Prostate gland (tissue), 2 donors: ENCODE data around the gene SH3D19. TPM values are rescaled to one million over a fixed set of nuclear protein-coding genes. Genes with fewer than 3 reads are reported as not detected.
"Not testable (repeated sequence)": the region's sequence is repeated elsewhere in the genome, so short reads cannot be mapped to it uniquely, and the experiment has no call there.

Experiments
- DNase-seq: peaks from one replicate; pipeline ENCODE4 v3.0.0-alpha.2; 2019; ENCODE audit warnings: low spot score
- H3K27ac ChIP-seq, 2 donors: fragments of 200-600 bp; sonication (generic); 2 replicates each; pipeline ENCODE4 v1.5.1; 2017 to 2019
- H3K27me3 ChIP-seq: fragments of 200-600 bp; sonication (generic); replicated peaks from 2 replicates; pipeline ENCODE4 v1.5.1; 2019; ENCODE audit not compliant: insufficient read depth
- H3K36me3 ChIP-seq, 2 donors: fragments of 200-600 bp; sonication (generic); 1 replicate in 1 of 2; 2 replicates in 1 of 2; pipeline versions ENCODE4 v1.5.1 to v1.8.1; 2017 to 2019
- H3K4me1 ChIP-seq: fragments of 200-600 bp; sonication (generic); replicated peaks from 2 replicates; pipeline ENCODE4 v1.5.1; 2019
- H3K4me3 ChIP-seq, 2 donors: fragments of 200-600 bp; sonication (generic); 2 replicates each; pipeline ENCODE4 v1.5.1; 2017 to 2019
- H3K9me3 ChIP-seq: fragments of 200-600 bp; sonication (generic); 2 replicates; pipeline ENCODE4 v1.5.1; 2017
- POLR2A ChIP-seq: fragments of 450-650 bp; IDR thresholded peaks from one replicate; pipeline ENCODE4 v1.6.1; 2016; ENCODE audit warnings: antibody characterized with exemption, mild to moderate bottlenecking
- POLR2AphosphoS5 ChIP-seq: sonication (generic); formaldehyde crosslinking; IDR thresholded peaks from one replicate; pipeline ENCODE4 v1.6.1; 2017; ENCODE audit warnings: antibody characterized with exemption
- WGBS: methylation state at CpG from one replicate; pipeline ENCODE4 v1.1.5; 2018; 5-methylcytosine and 5-hydroxymethylcytosine counted together
- intact Hi-C: fragments of 100-400 bp; cut with DNase I; formaldehyde crosslinking; loops from one replicate; pipeline ENCODE4 v1.14.2; 2022
- total RNA-seq, 2 donors: library from RNA; depleted of rRNA; stranded (reverse); fragments of >200 nt; gene quantifications; one replicate each; pipeline ENCODE4 v1.1.0, GENCODE V29; 2016
- TF ChIP-seq, protein P1 (sequence below), 4 experiments: fragments of 200-600 bp in 2 of 4; fragments of 450-650 bp in 2 of 4; sonication (generic) in 2 of 4; IDR thresholded peaks; 1 replicate in 3 of 4; 2 replicates in 1 of 4; pipeline ENCODE4 v1.5.1; 2016 to 2019; ENCODE audit warnings: antibody characterized with exemption in 4 of 4, mild to moderate bottlenecking in 2 of 4, moderate library complexity in 2 of 4

Gene SH3D19
- total RNA-seq, 2 donors from 2014 or later: 27.1 to 61.1 TPM

DNA sequence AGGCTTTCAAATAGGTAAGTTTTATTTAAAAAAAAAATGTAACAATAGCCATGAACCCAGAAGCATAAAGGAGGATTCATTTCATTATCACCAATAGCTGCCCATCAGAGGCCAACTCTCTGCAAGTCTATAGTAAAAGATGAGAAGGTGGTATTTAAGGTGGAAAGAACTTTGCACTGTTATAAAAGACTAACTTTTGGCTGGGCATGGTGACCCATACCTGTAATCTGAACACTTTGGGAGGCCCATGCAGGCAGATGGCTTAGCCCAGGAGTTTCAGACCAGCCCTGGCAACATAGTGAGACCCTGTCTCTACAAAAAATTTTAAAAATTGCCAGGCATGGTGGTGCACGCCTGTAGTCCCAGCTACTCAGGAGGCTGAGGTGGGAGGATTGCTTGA is 182.6 kb downstream of the SH3D19 start:
- Histone ChIP-seq H3K4me3 (no peak overlapping the region), H3K36me3 (no peaks in the 10 kb centered on the region), H3K9me3 (no peaks in the 10 kb centered on the region), H3K4me1 (no peaks in the 10 kb centered on the region), H3K27me3 (no peaks in the 10 kb centered on the region), H3K27ac (no peak overlapping the region)
- TF ChIP-seq POLR2AphosphoS5 (no peak), POLR2A (no peak)
- TF ChIP-seq, protein P1, sequence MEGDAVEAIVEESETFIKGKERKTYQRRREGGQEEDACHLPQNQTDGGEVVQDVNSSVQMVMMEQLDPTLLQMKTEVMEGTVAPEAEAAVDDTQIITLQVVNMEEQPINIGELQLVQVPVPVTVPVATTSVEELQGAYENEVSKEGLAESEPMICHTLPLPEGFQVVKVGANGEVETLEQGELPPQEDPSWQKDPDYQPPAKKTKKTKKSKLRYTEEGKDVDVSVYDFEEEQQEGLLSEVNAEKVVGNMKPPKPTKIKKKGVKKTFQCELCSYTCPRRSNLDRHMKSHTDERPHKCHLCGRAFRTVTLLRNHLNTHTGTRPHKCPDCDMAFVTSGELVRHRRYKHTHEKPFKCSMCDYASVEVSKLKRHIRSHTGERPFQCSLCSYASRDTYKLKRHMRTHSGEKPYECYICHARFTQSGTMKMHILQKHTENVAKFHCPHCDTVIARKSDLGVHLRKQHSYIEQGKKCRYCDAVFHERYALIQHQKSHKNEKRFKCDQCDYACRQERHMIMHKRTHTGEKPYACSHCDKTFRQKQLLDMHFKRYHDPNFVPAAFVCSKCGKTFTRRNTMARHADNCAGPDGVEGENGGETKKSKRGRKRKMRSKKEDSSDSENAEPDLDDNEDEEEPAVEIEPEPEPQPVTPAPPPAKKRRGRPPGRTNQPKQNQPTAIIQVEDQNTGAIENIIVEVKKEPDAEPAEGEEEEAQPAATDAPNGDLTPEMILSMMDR (IDR thresholded peaks at IDR 0.05): no peak
- 94% methylated on average over 1 of the region's 1 CpG for WGBS
- no peak for DNase-seq
- intact Hi-C loops: no loop called here

DNA sequence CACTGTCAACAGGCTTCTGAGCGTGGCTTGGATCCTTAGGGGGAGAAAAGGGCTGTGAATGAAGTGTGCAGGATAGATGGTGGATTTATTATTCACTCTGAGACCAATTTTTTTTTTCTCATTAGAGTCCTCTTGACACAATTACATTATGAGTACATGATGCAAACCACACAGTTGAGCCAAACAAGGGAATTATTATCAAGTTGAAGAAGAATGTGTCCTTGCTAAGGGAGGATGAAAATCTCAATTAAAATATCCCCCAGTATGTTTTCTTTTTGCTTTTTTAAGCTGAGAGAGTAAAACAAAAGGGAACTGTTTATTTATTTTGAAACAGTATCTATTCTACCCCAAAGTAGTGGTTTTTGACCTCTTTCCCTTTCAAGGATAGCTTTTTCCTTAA is 185.6 kb downstream of the SH3D19 start:
- intact Hi-C loops: no loop called here
- no peak for DNase-seq
- no peaks in the 10 kb centered on the region for H3K27me3 ChIP-seq
- H3K4me3 ChIP-seq: no peak overlapping the region
- TF ChIP-seq POLR2AphosphoS5 (no peak), POLR2A (no peak)
- TF ChIP-seq, protein P1 (IDR thresholded peaks at IDR 0.05): no peak
- 86% methylated on average over 1 of the region's 1 CpG for WGBS
- H3K27ac ChIP-seq: no peak overlapping the region
- H3K36me3 ChIP-seq: no peaks in the 10 kb centered on the region
- no peaks in the 10 kb centered on the region for H3K9me3 ChIP-seq
- no peaks in the 10 kb centered on the region for H3K4me1 ChIP-seq

DNA sequence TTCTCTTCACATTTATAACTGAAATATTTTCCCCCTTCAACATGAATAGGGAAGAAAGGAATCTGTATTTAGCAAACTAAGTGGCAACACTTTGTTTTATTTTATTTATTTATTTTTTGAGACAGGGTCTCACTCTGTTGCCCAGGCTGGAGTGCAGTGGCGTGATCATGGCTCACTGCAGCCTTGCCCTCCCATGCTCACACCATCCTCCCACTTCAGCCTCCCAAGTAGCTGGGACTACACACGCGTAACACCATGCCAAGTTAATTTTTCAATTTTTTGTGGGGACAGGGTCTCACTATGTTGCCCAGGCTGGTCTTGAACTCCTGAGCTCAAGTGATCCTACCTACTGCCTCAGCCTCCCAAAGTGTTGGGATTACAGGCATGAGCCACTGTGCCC is 189.4 kb downstream of the SH3D19 start:
- H3K9me3 ChIP-seq, H3K27ac ChIP-seq, H3K4me1 ChIP-seq, H3K4me3 ChIP-seq, H3K27me3 ChIP-seq, intact Hi-C loops, H3K36me3 ChIP-seq, DNase-seq: not testable (repeated sequence)
- WGBS: 96% methylated on average over 3 of the region's 3 CpGs

DNA sequence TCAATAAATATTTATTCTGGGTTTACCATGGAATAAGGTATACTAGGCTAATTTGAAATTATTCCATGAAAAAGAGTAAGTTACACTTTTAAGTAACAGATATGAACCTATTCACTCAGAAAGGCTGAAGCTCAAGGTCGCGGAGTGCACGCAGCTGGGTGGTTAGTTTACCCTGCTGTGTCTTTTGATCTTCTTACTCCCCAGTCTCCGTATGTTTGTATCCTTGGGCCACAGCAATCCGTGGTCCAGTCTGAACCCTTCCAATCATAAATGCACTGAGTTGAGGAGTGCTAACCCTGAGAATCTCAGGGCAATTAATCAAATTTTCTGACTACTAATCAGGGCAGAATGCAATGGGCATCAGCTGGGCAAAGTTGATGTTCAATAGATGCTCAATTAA is 192.1 kb downstream of the SH3D19 start:
- H3K27ac ChIP-seq: no peak overlapping the region

DNA sequence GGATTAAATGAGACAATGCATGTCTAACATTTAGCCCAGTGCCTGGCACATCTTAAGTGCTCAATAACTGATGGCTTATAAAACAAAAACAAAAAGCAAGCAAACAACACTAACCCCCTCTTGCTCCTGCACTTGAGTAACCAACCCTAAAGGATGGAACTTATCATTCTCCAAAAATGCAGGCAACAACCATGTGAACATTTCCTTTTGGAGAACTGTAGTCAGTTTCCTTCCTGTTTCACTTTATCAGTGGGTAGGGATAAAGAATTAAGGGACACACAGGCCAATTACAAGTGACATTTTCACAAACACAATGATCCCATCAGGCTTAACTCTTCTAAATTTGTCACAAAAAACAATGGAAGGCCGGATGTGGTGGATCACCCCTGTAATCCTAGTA is 195.6 kb downstream of the SH3D19 start:
- intact Hi-C loops: no loop called here

More for the DNA sequence above, 192.1 kb downstream of the SH3D19 start:
- DNase-seq: no peak
- no peaks in the 10 kb centered on the region for H3K9me3 ChIP-seq
- WGBS: 88% methylated on average over 5 of the region's 5 CpGs
- TF ChIP-seq POLR2AphosphoS5: no peak
- no peak for TF ChIP-seq POLR2A
- TF ChIP-seq, protein P1 (IDR thresholded peaks at IDR 0.05): no peak
- no peak overlapping the region for H3K4me3 ChIP-seq
- H3K4me1 ChIP-seq: no peaks in the 10 kb centered on the region
- no peaks in the 10 kb centered on the region for H3K27me3 ChIP-seq
- no peaks in the 10 kb centered on the region for H3K36me3 ChIP-seq
- intact Hi-C loops: no loop called here

More for the DNA sequence above, 195.6 kb downstream of the SH3D19 start:
- Histone ChIP-seq H3K36me3 (no peaks in the 10 kb centered on the region), H3K27me3 (no peaks in the 10 kb centered on the region), H3K4me3 (no peak overlapping the region), H3K4me1 (no peaks in the 10 kb centered on the region), H3K9me3 (no peaks in the 10 kb centered on the region), H3K27ac (no peak overlapping the region)
- no peak for DNase-seq
- TF ChIP-seq POLR2AphosphoS5 (no peak), POLR2A (no peak)
- TF ChIP-seq, protein P1 (IDR thresholded peaks at IDR 0.05): no peak
- WGBS: 89% methylated on average over 1 of the region's 1 CpG
